Fibroblast of the aortic adventitia (primary cell): ENCODE data around the gene GUCY1A2. TPM values are rescaled to one million over a fixed set of nuclear protein-coding genes. Genes with fewer than 3 reads are reported as not detected.

Source experiments
- DNase-seq: peaks from one replicate; pipeline ENCODE4 v3.0.0-alpha.2; 2010; ENCODE audit warnings: low read depth
- H3K4me3 ChIP-seq: 2 replicates; pipeline ENCODE4 v1.5.1; 2011; ENCODE audit warnings: low read depth, mild to moderate bottlenecking, control low read depth, low read length, moderate library complexity
- CTCF ChIP-seq: IDR thresholded peaks from 2 replicates; pipeline ENCODE4 v1.5.1; 2011; ENCODE audit warnings: mild to moderate bottlenecking, low read length, control low read depth, inconsistent platforms; ENCODE audit not compliant: insufficient read depth
- total RNA-seq: library from RNA; depleted of rRNA; stranded (reverse); fragments of >200 nt; gene quantifications from 2 replicates; pipeline ENCODE4 v1.2.3, GENCODE V29; 2012; ENCODE audit warnings: low replicate concordance

The GUCY1A2 gene
- total RNA-seq, 1 donor: 1.1 TPM

- DNase-seq: peak; percentile 68
- no peak for TF ChIP-seq CTCF
Measured at GRCh38 chr11:106988151-106989077, 29.9 kb downstream of the GUCY1A2 start.

GRCh38 chr11:106986673-106987072, 31.6 kb downstream of the GUCY1A2 start:
- no peak for DNase-seq
- H3K4me3 ChIP-seq: no peak overlapping the region
- no peak for TF ChIP-seq CTCF

More at GRCh38 chr11:106988151-106989077, 29.9 kb downstream of the GUCY1A2 start:
- H3K4me3 ChIP-seq: no peak overlapping the region

- TF ChIP-seq CTCF: no peak
- no peak overlapping the region for H3K4me3 ChIP-seq
- DNase-seq: peak; percentile 74
Measured at GRCh38 chr11:106986261-106986660, 32.0 kb downstream of the GUCY1A2 start.

GRCh38 chr11:106983991-106984390, 34.3 kb downstream of the GUCY1A2 start:
- TF ChIP-seq CTCF: no peak
- H3K4me3 ChIP-seq: no peak overlapping the region
- no peak for DNase-seq

GRCh38 chr11:106983261-106983660, 35.0 kb downstream of the GUCY1A2 start:
- TF ChIP-seq CTCF: no peak
- DNase-seq: no peak
- no peak overlapping the region for H3K4me3 ChIP-seq

- TF ChIP-seq CTCF: no peak
- DNase-seq: no peak
- no peak overlapping the region for H3K4me3 ChIP-seq
Measured at GRCh38 chr11:106974831-106975230, 43.4 kb downstream of the GUCY1A2 start.

- no peak for TF ChIP-seq CTCF
- no peak overlapping the region for H3K4me3 ChIP-seq
- no peak for DNase-seq
Measured at GRCh38 chr11:106971864-106972263, 46.4 kb downstream of the GUCY1A2 start.
